Measurements from ENCODE around the gene GDPD4. TPM values are rescaled to one million over a fixed set of nuclear protein-coding genes. Genes with fewer than 3 reads are reported as not detected.

Gene GDPD4
- total and polyA plus RNA-seq, 2 of the 4 experiments (the other 2 are of a cell fraction), result not detected

DNA sequence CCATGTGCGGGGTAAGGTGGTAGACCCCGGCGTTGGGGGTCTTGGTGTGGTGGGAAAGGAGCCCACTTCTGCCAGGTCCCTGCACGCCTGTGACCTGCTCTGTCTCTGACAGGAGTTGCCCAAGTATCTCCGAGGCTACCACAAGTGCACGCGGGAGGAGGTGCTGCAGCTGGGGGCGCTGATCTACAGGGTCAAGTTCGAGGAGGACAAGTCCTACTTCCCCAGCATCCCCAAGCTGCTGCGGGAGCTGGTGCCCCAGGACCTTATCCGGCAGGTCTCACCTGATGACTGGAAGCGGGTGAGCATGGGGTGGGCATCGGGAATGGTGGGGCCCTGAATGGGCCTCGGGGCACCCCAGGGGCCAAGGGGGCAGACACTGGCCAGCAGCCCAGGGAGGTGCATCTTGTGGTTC is 90.4 kb downstream of the GDPD4 start:
- Histone ChIP-seq H3K4ac (ENCODE audit: low read depth, low read length) (no peak overlapping the region), H4K20me1 (ENCODE audit: insufficient read depth, low read length) (no peaks in the 10 kb centered on the region), H2BK120ac (ENCODE audit: low read depth, low read length) (no peak overlapping the region), H2BK20ac (ENCODE audit: low read depth, low read length) (no peak overlapping the region), H3K23ac (ENCODE audit: low read depth, low read length) (no peak overlapping the region), H3K27ac (ENCODE audit: insufficient read depth, low read length) (no peak overlapping the region), H3K4me2 (ENCODE audit: low read depth, low read length) (no peak overlapping the region), H2AFZ (replicated peaks; ENCODE audit: low read length, poor library complexity) (no peak overlapping the region), H2BK5ac (ENCODE audit: low read depth, low read length, poor library complexity, severe bottlenecking) (no peak overlapping the region), H4K91ac (ENCODE audit: insufficient read depth, low read depth, low read length) (no peak overlapping the region), H4K5ac (ENCODE audit: low read depth, low read length) (no peak overlapping the region), H3K14ac (replicated peaks; ENCODE audit: low read depth, low read length) (no peak overlapping the region), H3K4me1 (ENCODE audit: control insufficient read depth, insufficient read depth, low read length) (no peaks in the 10 kb centered on the region), H3K9me1 (ENCODE audit: insufficient read depth, low read length) (no peaks in the 10 kb centered on the region), H4K8ac (ENCODE audit: low read depth in 2 of 2, low read length in 2 of 2) (no peak overlapping the region), H2AK9ac (replicated peaks; ENCODE audit: low read depth, low read length, poor library complexity) (no peak overlapping the region), H3K9ac (ENCODE audit: low read depth, low read length) (no peak overlapping the region), H3K79me1 (ENCODE audit: low read depth in 1 of 2, low read length in 2 of 2) (no peaks in the 10 kb centered on the region), H3K18ac (ENCODE audit: low read depth, low read length) (no peak overlapping the region), H3K27me3 (ENCODE audit: control insufficient read depth, insufficient read depth, low read length) (peaks cover 18% of the 10 kb centered on the region), H3K56ac (ENCODE audit: extremely low read depth, insufficient read depth, low read length) (no peak overlapping the region), H3K9me3 (ENCODE audit: control insufficient read depth, insufficient read depth, low read length) (no peaks in the 10 kb centered on the region), H2AK5ac (ENCODE audit: low read depth, low read length) (no peak overlapping the region), H3K4me3 (ENCODE audit: insufficient read depth, low read depth, low read length) (no peak overlapping the region), H3K36me3 (ENCODE audit: control insufficient read depth, insufficient read depth, low read length) (no peaks in the 10 kb centered on the region), H2BK15ac (ENCODE audit: low read depth, low read length) (no peak overlapping the region)
- ATAC-seq (ENCODE audit: low read depth), result no peak
- no TSS peak for BruUV-seq (replicated peaks)
- in situ Hi-C loops (cut with MboI; ENCODE audit: low sequenced_read_pairs), result no loop called here
- no peak for DNase-seq
- POLR2A ChIA-PET (ENCODE audit: unreplicated experiment), result no interaction called here
- CTCF ChIA-PET, result no interaction called here
- TF ChIP-seq MAFK (IDR thresholded peaks at IDR 0.05; ENCODE audit: low read depth, low read length) (no peak), BHLHE40 (IDR thresholded peaks at IDR 0.05; ENCODE audit: low read depth, low read length) (no peak), RFX5 (IDR thresholded peaks at IDR 0.05; ENCODE audit: low read depth, low read length) (no peak), RCOR1 (IDR thresholded peaks at IDR 0.05; ENCODE audit: insufficient replicate concordance, low read length) (no peak), CHD1 (IDR thresholded peaks at IDR 0.05; ENCODE audit: low read depth, low read length) (no peak), CEBPB (IDR thresholded peaks at IDR 0.05; ENCODE audit: low read depth, low read length) (no peak), RAD21 (IDR thresholded peaks at IDR 0.05; ENCODE audit: low read length) (no peak), FOS (IDR thresholded peaks at IDR 0.05; ENCODE audit: low read depth, low read length) (no peak), MXI1 (IDR thresholded peaks at IDR 0.05; ENCODE audit: borderline replicate concordance, low read depth, low read length) (no peak), SMC3 (IDR thresholded peaks at IDR 0.05; ENCODE audit: low read depth, low read length) (no peak), POLR2A (IDR thresholded peaks at IDR 0.05; ENCODE audit: low read depth, low read length) (no peak), MAZ (IDR thresholded peaks at IDR 0.05; ENCODE audit: borderline replicate concordance, low read depth, low read length) (no peak), NFE2L2 (IDR thresholded peaks at IDR 0.05; ENCODE audit: low read depth, low read length) (no peak)
- TF ChIP-seq, protein P1, sequence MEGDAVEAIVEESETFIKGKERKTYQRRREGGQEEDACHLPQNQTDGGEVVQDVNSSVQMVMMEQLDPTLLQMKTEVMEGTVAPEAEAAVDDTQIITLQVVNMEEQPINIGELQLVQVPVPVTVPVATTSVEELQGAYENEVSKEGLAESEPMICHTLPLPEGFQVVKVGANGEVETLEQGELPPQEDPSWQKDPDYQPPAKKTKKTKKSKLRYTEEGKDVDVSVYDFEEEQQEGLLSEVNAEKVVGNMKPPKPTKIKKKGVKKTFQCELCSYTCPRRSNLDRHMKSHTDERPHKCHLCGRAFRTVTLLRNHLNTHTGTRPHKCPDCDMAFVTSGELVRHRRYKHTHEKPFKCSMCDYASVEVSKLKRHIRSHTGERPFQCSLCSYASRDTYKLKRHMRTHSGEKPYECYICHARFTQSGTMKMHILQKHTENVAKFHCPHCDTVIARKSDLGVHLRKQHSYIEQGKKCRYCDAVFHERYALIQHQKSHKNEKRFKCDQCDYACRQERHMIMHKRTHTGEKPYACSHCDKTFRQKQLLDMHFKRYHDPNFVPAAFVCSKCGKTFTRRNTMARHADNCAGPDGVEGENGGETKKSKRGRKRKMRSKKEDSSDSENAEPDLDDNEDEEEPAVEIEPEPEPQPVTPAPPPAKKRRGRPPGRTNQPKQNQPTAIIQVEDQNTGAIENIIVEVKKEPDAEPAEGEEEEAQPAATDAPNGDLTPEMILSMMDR (conservative IDR thresholded peaks at IDR 0.05; ENCODE audit: low read depth, low read length), result no peak
- TF ChIP-seq, protein P2, sequence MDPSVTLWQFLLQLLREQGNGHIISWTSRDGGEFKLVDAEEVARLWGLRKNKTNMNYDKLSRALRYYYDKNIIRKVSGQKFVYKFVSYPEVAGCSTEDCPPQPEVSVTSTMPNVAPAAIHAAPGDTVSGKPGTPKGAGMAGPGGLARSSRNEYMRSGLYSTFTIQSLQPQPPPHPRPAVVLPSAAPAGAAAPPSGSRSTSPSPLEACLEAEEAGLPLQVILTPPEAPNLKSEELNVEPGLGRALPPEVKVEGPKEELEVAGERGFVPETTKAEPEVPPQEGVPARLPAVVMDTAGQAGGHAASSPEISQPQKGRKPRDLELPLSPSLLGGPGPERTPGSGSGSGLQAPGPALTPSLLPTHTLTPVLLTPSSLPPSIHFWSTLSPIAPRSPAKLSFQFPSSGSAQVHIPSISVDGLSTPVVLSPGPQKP (IDR thresholded peaks at IDR 0.05; ENCODE audit: borderline replicate concordance, low read depth, low read length), result no peak
- TF ChIP-seq, protein P3, sequence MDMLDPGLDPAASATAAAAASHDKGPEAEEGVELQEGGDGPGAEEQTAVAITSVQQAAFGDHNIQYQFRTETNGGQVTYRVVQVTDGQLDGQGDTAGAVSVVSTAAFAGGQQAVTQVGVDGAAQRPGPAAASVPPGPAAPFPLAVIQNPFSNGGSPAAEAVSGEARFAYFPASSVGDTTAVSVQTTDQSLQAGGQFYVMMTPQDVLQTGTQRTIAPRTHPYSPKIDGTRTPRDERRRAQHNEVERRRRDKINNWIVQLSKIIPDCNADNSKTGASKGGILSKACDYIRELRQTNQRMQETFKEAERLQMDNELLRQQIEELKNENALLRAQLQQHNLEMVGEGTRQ (IDR thresholded peaks at IDR 0.05; ENCODE audit: low read depth, low read length), result no peak
- dilution Hi-C loops (cut with HindIII; ENCODE audit: low sequenced_read_pairs, unreplicated experiment), result no loop called here
- WGBS, 2 experiments (ENCODE audit: extremely low coverage in 2 of 2, insufficient read length in 1 of 2), result 85% methylated on average over 4 of the region's 14 CpGs; no CpG with 5 or more reads in 1 of the 2 experiments
- intact Hi-C loops (cut with micrococcal nuclease), result no loop called here
